ENCODE data around the gene CPSF7. TPM values are rescaled to one million over a fixed set of nuclear protein-coding genes. Genes with fewer than 3 reads are reported as not detected.

CPSF7 gene
- total RNA-seq (2013): 28.9 TPM
- polyA plus RNA-seq (10 to 100 TPM; 12.5 to 67.5 (median 20.1) TPM), polyA minus RNA-seq (21.3 and 27.4 TPM in 2 replicates), total RNA-seq (74.5 to 162 (median 98.0) reads per million in 11 experiments)

DNA sequence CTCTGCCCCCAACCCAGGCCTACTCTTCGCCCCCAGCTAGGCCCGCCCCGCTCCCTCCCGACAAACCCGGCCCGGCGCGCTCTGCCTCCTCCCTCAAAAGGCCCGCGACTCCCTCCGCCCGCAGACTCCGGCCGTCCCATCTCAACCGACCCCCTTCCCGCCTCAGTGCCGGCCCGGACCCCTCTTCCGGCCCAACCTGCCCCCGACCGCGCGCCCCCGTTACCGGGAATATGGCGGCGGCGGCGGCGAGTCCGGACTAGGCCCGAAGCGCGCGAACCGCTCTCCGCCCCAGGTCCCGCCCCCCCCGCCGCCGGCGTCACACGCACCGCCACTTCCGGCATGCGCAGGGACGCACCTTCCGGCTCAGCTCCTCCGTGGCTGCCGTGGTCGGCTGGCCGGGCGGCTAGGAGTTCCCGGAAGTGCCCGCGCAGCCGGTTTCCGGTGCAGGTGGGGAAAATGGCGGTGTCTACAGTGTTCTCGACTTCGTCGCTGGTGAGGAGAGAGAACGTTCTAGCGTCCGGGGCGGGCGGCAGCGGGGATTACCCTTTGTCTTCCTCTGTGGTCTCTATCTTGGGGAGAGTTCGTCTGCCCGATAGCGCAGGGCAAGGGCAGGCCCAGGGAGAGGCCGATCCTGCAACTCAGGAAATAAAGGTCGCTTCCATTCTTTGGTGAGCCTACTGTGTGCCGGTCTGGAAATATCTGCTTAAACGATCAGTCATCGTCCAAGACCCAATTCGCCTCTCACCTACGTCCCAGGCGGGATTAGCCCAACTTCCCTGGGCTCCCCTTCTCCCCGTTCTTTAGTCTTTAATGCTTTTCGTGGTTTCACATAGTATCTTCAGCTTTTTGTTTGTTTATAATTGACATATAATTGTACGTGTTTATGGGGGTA lies at the start of gene CPSF7, which contains the start of gene SDHAF2:
TSS of gene CPSF7 (minus strand) at position 285 of the 892 bp plus-strand sequence. CDS start 740 bp downstream, outside the sequence.
TSS of gene SDHAF2 (plus strand) at position 434 of the 892 bp plus-strand sequence. CDS start at position 457, 23 bp downstream.
- peak within 1 kb of the TSS; percentile 100 for H3K9ac ChIP-seq (ENCODE audit: insufficient read depth, low read length, poor library complexity, severe bottlenecking)
- H3K27me3 ChIP-seq (ENCODE audit: control insufficient read depth in 2 of 2, insufficient read depth in 2 of 2, low read length in 2 of 2): no peaks in the 10 kb centered on the region
- peaks cover 17 to 37% of the 10 kb centered on the region in 2 donors for H3K4me1 ChIP-seq (ENCODE audit: control insufficient read depth in 1 of 2, insufficient read depth in 2 of 2, low read length in 2 of 2)
- peaks cover 97% of the 10 kb centered on the region for H3K79me2 ChIP-seq (ENCODE audit: insufficient read depth, low read length)
- intact Hi-C loops (cut with micrococcal nuclease): loop anchor here (2.0 to 10.0 kb wide), 2 partner anchors 13 to 265 kb away; partner anchors contain the start of gene VPS37C (in 1 of the 2)
- no peaks in the 10 kb centered on the region for H3K9me3 Mint-ChIP-seq
- peaks cover 11% of the 10 kb centered on the region for H4K20me1 ChIP-seq (ENCODE audit: insufficient read depth, low read length)
- no peaks in the 10 kb centered on the region for H3K9me3 ChIP-seq (replicated peaks in 1 of 2; ENCODE audit: control insufficient read depth in 1 of 2, insufficient read depth in 1 of 2, low read length in 2 of 2)
- peaks cover 36% of the 10 kb centered on the region for H3K4me1 Mint-ChIP-seq
- H3K36me3 ChIP-seq (replicated peaks in 1 of 2; ENCODE audit: control insufficient read depth in 1 of 2, insufficient read depth in 2 of 2, low read length in 2 of 2): peaks cover 26 to 38% of the 10 kb centered on the region in 2 donors
- TF ChIP-seq CTCF (IDR thresholded peaks at IDR 0.05): no peak
- H3K27ac Mint-ChIP-seq: peak within 1 kb of the TSS; percentile 98 to 100 (median 100)
- peak within 1 kb of the TSS; percentile 83 to 96 (median 87) for H3K4me3 ChIP-seq (replicated peaks in 1 of 3; ENCODE audit: low read depth in 2 of 3, low read length in 3 of 3)
- H3K36me3 Mint-ChIP-seq: peaks cover 39 to 58% of the 10 kb centered on the region in 2 donors
- WGBS (ENCODE audit: insufficient coverage): under 1% methylated on average over 76 of the region's 82 CpGs
- peak within 1 kb of the TSS; percentile 92 for H2AFZ ChIP-seq (ENCODE audit: insufficient read depth, low read depth, low read length, poor library complexity, severe bottlenecking)
- H3K4me2 ChIP-seq (replicated peaks; ENCODE audit: extremely low read depth, low read length, poor library complexity, severe bottlenecking): peak within 1 kb of the TSS; percentile 82
- DNase-seq: peak; percentile 95 to 98 (median 96)
- peak within 1 kb of the TSS; percentile 94 to 98 for H3K4me3 Mint-ChIP-seq
- H3K27me3 Mint-ChIP-seq (ENCODE audit: low read depth in 3 of 3): no peaks in the 10 kb centered on the region
- H3K27ac ChIP-seq (ENCODE audit: low read depth in 1 of 2, low read length in 2 of 2): peak within 1 kb of the TSS; percentile 96 to 98

DNA sequence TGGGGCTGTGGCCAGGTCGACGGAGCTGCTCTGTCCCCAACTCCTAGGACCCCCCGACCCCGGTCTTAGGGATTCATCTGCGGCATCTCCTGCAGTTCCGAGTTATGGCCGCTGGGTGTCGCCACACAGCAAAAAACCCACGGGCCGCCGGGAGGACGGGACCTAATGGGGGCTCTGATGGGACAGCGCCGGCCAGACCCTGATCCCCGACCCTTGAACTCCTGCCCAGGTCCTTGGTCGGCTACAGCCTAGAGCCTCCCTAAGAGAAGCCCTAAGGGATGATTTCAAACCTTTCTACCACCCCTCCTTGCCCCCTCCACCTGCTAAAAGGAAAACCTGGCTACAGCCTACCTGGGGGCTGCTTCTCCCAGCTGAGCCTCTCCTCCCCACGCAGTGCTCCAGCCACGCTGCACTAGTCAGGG lies 48.0 kb upstream of the CPSF7 start:
- Histone ChIP-seq H4K20me1 (ENCODE audit: insufficient read depth, low read length) (no peaks in the 10 kb centered on the region), H3K27ac (ENCODE audit: low read depth in 1 of 2, low read length in 2 of 2) (no peak overlapping the region), H3K36me3 (replicated peaks in 1 of 2; ENCODE audit: control insufficient read depth in 1 of 2, insufficient read depth in 2 of 2, low read length in 2 of 2) (peaks cover 3 to 15% of the 10 kb centered on the region in 2 donors), H3K79me2 (ENCODE audit: insufficient read depth, low read length) (no peaks in the 10 kb centered on the region), H2AFZ (ENCODE audit: insufficient read depth, low read depth, low read length, poor library complexity, severe bottlenecking) (no peak overlapping the region), H3K27me3 (ENCODE audit: control insufficient read depth in 2 of 2, insufficient read depth in 2 of 2, low read length in 2 of 2) (no peaks in the 10 kb centered on the region), H3K4me2 (replicated peaks; ENCODE audit: extremely low read depth, low read length, poor library complexity, severe bottlenecking) (no peak overlapping the region), H3K4me1 (ENCODE audit: control insufficient read depth in 1 of 2, insufficient read depth in 2 of 2, low read length in 2 of 2) (no peaks in the 10 kb centered on the region), H3K9ac (ENCODE audit: insufficient read depth, low read length, poor library complexity, severe bottlenecking) (no peak overlapping the region), H3K4me3 (replicated peaks in 1 of 3; ENCODE audit: low read depth in 2 of 3, low read length in 3 of 3) (no peak overlapping the region), H3K9me3 (replicated peaks in 1 of 2; ENCODE audit: control insufficient read depth in 1 of 2, insufficient read depth in 1 of 2, low read length in 2 of 2) (no peaks in the 10 kb centered on the region)
- WGBS (ENCODE audit: insufficient coverage): 5% methylated on average over 15 of the region's 18 CpGs
- no peak overlapping the region for H3K4me3 Mint-ChIP-seq
- peak; percentile 7 to 28 (median 9) for DNase-seq
- H3K27ac Mint-ChIP-seq: no peak overlapping the region
- peak; percentile 99 for TF ChIP-seq CTCF (IDR thresholded peaks at IDR 0.05)
- no peaks in the 10 kb centered on the region for H3K4me1 Mint-ChIP-seq
- peaks cover 0 to 3% (median 2%) of the 10 kb centered on the region in 3 donors for H3K27me3 Mint-ChIP-seq (ENCODE audit: low read depth in 3 of 3)
- H3K9me3 Mint-ChIP-seq: peaks cover 0 to 3% (median 0%) of the 10 kb centered on the region in 7 donors
- peaks cover 7 to 13% of the 10 kb centered on the region in 2 donors for H3K36me3 Mint-ChIP-seq
- intact Hi-C loops (cut with micrococcal nuclease): loop anchor here (5.0 kb wide), 2 partner anchors 40 to 160 kb away; no protein-coding TSS in a partner anchor

All from CD14-positive monocyte (primary cell).